Stimulated activated CD8-positive, alpha-beta memory T cell treated with anti-CD3 and anti-CD28 coated beads, Interleukin-4, amount 100 ng/mL, for 48 hours (primary cell): ENCODE data around the gene FRMPD2.
"Not testable (repeated sequence)": the region's sequence is repeated elsewhere in the genome, so short reads cannot be mapped to it uniquely, and the experiment has no call there.

Experiments used
- DNase-seq: peaks from one replicate; pipeline ENCODE4 v3.0.0-alpha.2; 2020

Gene FRMPD2

GRCh38 chr10:48194830-48195229, 79.7 kb downstream of the FRMPD2 start:
- no peak for DNase-seq

- DNase-seq = no peak
Observed at GRCh38 chr10:48193556-48193955, 80.9 kb downstream of the FRMPD2 start.

- DNase-seq = no peak
Observed at GRCh38 chr10:48192881-48193450, 81.5 kb downstream of the FRMPD2 start.

- no peak for DNase-seq
Observed at GRCh38 chr10:48187713-48188485, 86.6 kb downstream of the FRMPD2 start.

GRCh38 chr10:48187126-48187525, 87.4 kb downstream of the FRMPD2 start:
- no peak for DNase-seq

- not testable (repeated sequence) for DNase-seq
Observed at GRCh38 chr10:48186264-48186804, 88.2 kb downstream of the FRMPD2 start.

- DNase-seq = no peak
Observed at GRCh38 chr10:48184224-48184623, 90.3 kb downstream of the FRMPD2 start.

- DNase-seq = not testable (repeated sequence)
Observed at GRCh38 chr10:48172715-48173114, 101.8 kb downstream of the FRMPD2 start.

- DNase-seq = peak; percentile 45
Observed at GRCh38 chr10:48160670-48161069, 113.8 kb downstream of the FRMPD2 start.

- DNase-seq = not testable (repeated sequence)
Observed at GRCh38 chr10:48160163-48160562, 114.3 kb downstream of the FRMPD2 start.

GRCh38 chr10:48154211-48155140, 120.0 kb downstream of the FRMPD2 start:
- not testable (repeated sequence) for DNase-seq

- not testable (repeated sequence) for DNase-seq
Observed at GRCh38 chr10:48147643-48148042, 126.9 kb downstream of the FRMPD2 start.

GRCh38 chr10:48143721-48144642, 130.5 kb downstream of the FRMPD2 start:
- not testable (repeated sequence) for DNase-seq

GRCh38 chr10:48140949-48141348, 133.5 kb downstream of the FRMPD2 start:
- DNase-seq = not testable (repeated sequence)

GRCh38 chr10:48139953-48140850, 134.3 kb downstream of the FRMPD2 start:
- DNase-seq = not testable (repeated sequence)

- not testable (repeated sequence) for DNase-seq
Observed at GRCh38 chr10:48128954-48129353, 145.5 kb downstream of the FRMPD2 start.

GRCh38 chr10:48126251-48126650, 148.2 kb downstream of the FRMPD2 start:
- not testable (repeated sequence) for DNase-seq

GRCh38 chr10:48125631-48126030, 148.9 kb downstream of the FRMPD2 start:
- not testable (repeated sequence) for DNase-seq

GRCh38 chr10:48122618-48123017, 151.9 kb downstream of the FRMPD2 start:
- not testable (repeated sequence) for DNase-seq

GRCh38 chr10:48110277-48110676, 164.2 kb downstream of the FRMPD2 start:
- DNase-seq = not testable (repeated sequence)
